ENCODE measurements around the gene ORM2. TPM values are rescaled to one million over a fixed set of nuclear protein-coding genes. Genes with fewer than 3 reads are reported as not detected.

Gene ORM2
- total RNA-seq, 2 donors from 2014 or later: 0.59 to 0.80 TPM

- no peak overlapping the region for H3K27ac ChIP-seq (ENCODE audit: low read depth, low read length)
- Mint-ChIP-seq H3K4me1 (peaks cover 20% of the 10 kb centered on the region), H3K27me3 (ENCODE audit: insufficient read depth) (no peaks in the 10 kb centered on the region), H3K36me3 (ENCODE audit: low read depth) (peaks cover 4% of the 10 kb centered on the region), H3K9me3 (no peaks in the 10 kb centered on the region), H3K4me3 (no peak overlapping the region), H3K27ac (no peak overlapping the region)
- 82% methylated on average over 9 of the region's 9 CpGs; no CpG with 5 or more reads in 1 of the 2 experiments for WGBS, 2 experiments (ENCODE audit: insufficient coverage in 1 of 2, insufficient read length in 1 of 2)
- H3K4me3 ChIP-seq (ENCODE audit: low read length): no peak overlapping the region
- no peaks in the 10 kb centered on the region for H3K27me3 ChIP-seq (ENCODE audit: control insufficient read depth, insufficient read depth, low read length, poor library complexity, severe bottlenecking)
- no peak for TF ChIP-seq CTCF (conservative IDR thresholded peaks at IDR 0.05)
- H3K36me3 ChIP-seq (ENCODE audit: control insufficient read depth, insufficient read depth, low read length): no peaks in the 10 kb centered on the region
- peaks cover 6% of the 10 kb centered on the region for H3K4me1 ChIP-seq (ENCODE audit: control insufficient read depth, insufficient read depth, low read length)
- H3K9me3 ChIP-seq (ENCODE audit: control insufficient read depth, low read length): no peaks in the 10 kb centered on the region
- no peak for DNase-seq
- H3K9ac ChIP-seq (ENCODE audit: extremely low read depth, low read length, poor library complexity, severe bottlenecking): no peak overlapping the region
Measured at GRCh38 chr9:114372921-114373448, 43.3 kb downstream of the ORM2 start.

GRCh38 chr9:114373960-114374730 is 44.5 kb downstream of the ORM2 start:
- H3K27me3 Mint-ChIP-seq (ENCODE audit: insufficient read depth): no peaks in the 10 kb centered on the region
- no peak overlapping the region for H3K27ac ChIP-seq (ENCODE audit: low read depth, low read length)
- no peak overlapping the region for H3K9ac ChIP-seq (ENCODE audit: extremely low read depth, low read length, poor library complexity, severe bottlenecking)
- no peak overlapping the region for H3K4me3 Mint-ChIP-seq
- DNase-seq: no peak
- peaks cover 6% of the 10 kb centered on the region for H3K4me1 ChIP-seq (ENCODE audit: control insufficient read depth, insufficient read depth, low read length)
- TF ChIP-seq CTCF (conservative IDR thresholded peaks at IDR 0.05): no peak
- peaks cover 20% of the 10 kb centered on the region for H3K4me1 Mint-ChIP-seq
- no peaks in the 10 kb centered on the region for H3K27me3 ChIP-seq (ENCODE audit: control insufficient read depth, insufficient read depth, low read length, poor library complexity, severe bottlenecking)
- H3K36me3 ChIP-seq (ENCODE audit: control insufficient read depth, insufficient read depth, low read length): no peaks in the 10 kb centered on the region
- H3K36me3 Mint-ChIP-seq (ENCODE audit: low read depth): peaks cover 4% of the 10 kb centered on the region
- H3K4me3 ChIP-seq (ENCODE audit: low read length): no peak overlapping the region
- H3K27ac Mint-ChIP-seq: no peak overlapping the region
- 93 to 94% methylated on average over 13 to 16 of the region's 16 CpGs for WGBS, 2 experiments (ENCODE audit: insufficient coverage in 1 of 2, insufficient read length in 1 of 2)
- no peaks in the 10 kb centered on the region for H3K9me3 ChIP-seq (ENCODE audit: control insufficient read depth, low read length)
- H3K9me3 Mint-ChIP-seq: no peaks in the 10 kb centered on the region

- no peak for DNase-seq
- no peaks in the 10 kb centered on the region for H3K27me3 Mint-ChIP-seq (ENCODE audit: insufficient read depth)
Measured at GRCh38 chr9:114374936-114375335, 45.3 kb downstream of the ORM2 start.

More at GRCh38 chr9:114374936-114375335, 45.3 kb downstream of the ORM2 start:
- H3K9me3 Mint-ChIP-seq: no peaks in the 10 kb centered on the region
- no peak for TF ChIP-seq CTCF (conservative IDR thresholded peaks at IDR 0.05)
- no peaks in the 10 kb centered on the region for H3K36me3 ChIP-seq (ENCODE audit: control insufficient read depth, insufficient read depth, low read length)
- no peak overlapping the region for H3K9ac ChIP-seq (ENCODE audit: extremely low read depth, low read length, poor library complexity, severe bottlenecking)
- H3K4me1 ChIP-seq (ENCODE audit: control insufficient read depth, insufficient read depth, low read length): peaks cover 6% of the 10 kb centered on the region
- H3K36me3 Mint-ChIP-seq (ENCODE audit: low read depth): peaks cover 4% of the 10 kb centered on the region
- WGBS, 2 experiments (ENCODE audit: insufficient coverage in 1 of 2, insufficient read length in 1 of 2): 77 to 78% methylated on average over 6 to 9 of the region's 9 CpGs
- no peak overlapping the region for H3K27ac ChIP-seq (ENCODE audit: low read depth, low read length)
- H3K27me3 ChIP-seq (ENCODE audit: control insufficient read depth, insufficient read depth, low read length, poor library complexity, severe bottlenecking): no peaks in the 10 kb centered on the region
- H3K4me3 ChIP-seq (ENCODE audit: low read length): no peak overlapping the region
- H3K9me3 ChIP-seq (ENCODE audit: control insufficient read depth, low read length): no peaks in the 10 kb centered on the region
- H3K4me3 Mint-ChIP-seq: no peak overlapping the region
- H3K27ac Mint-ChIP-seq: no peak overlapping the region
- H3K4me1 Mint-ChIP-seq: peaks cover 15% of the 10 kb centered on the region

All from endodermal cell (in vitro differentiated cells).